GM12878 (cell line): ENCODE data around the gene SLC2A2.

Source experiments
- CEBPB ChIP-seq, 2 experiments: fragments of 150-350 bp in 1 of 2; IDR thresholded peaks; 2 replicates each; pipeline ENCODE4 v1.6.1; 2012 to 2014; ENCODE audit warnings: low read depth in 2 of 2, low read length in 2 of 2, borderline replicate concordance in 1 of 2, inconsistent platforms in 1 of 2
- CTCF ChIP-seq, 3 experiments: IDR thresholded peaks in 2 of 3; conservative IDR thresholded peaks in 1 of 3; 2 replicates each; pipeline ENCODE4 v1.5.1; 2011; ENCODE audit warnings: low read depth in 3 of 3, low read length in 3 of 3, mild to moderate bottlenecking in 3 of 3, control low read depth in 2 of 3, moderate library complexity in 2 of 3, inconsistent platforms in 1 of 3, mixed read lengths in 1 of 3; ENCODE audit not compliant: control insufficient read depth in 2 of 3, insufficient read depth in 1 of 3; ENCODE audit errors: extremely low read depth in 1 of 3
- DPF2 ChIP-seq: fragments of 450-650 bp; IDR thresholded peaks from 2 replicates; pipeline ENCODE4 v1.6.1; 2017; ENCODE audit warnings: mild to moderate bottlenecking
- KDM1A ChIP-seq: fragments of 200-600 bp; sonication (generic); IDR thresholded peaks from 2 replicates; pipeline ENCODE4 v1.6.1; 2016; ENCODE audit warnings: borderline replicate concordance
- MAX ChIP-seq: IDR thresholded peaks from 2 replicates; pipeline ENCODE4 v1.6.1; 2012; ENCODE audit warnings: low read depth, low read length, improper control_type of control experiment
- MXI1 ChIP-seq: fragments of 150-350 bp; IDR thresholded peaks from 2 replicates; pipeline ENCODE4 v1.6.1; 2011; ENCODE audit warnings: low read depth, mild to moderate bottlenecking, inconsistent platforms, low read length, improper control_type of control experiment
- POLR2A ChIP-seq: IDR thresholded peaks from 2 replicates; pipeline ENCODE4 v1.6.1; 2011; ENCODE audit warnings: low read depth, mild to moderate bottlenecking, low read length
- POLR2AphosphoS5 ChIP-seq: IDR thresholded peaks from 2 replicates; pipeline ENCODE4 v1.6.1; 2011; ENCODE audit warnings: mild to moderate bottlenecking, low read length, inconsistent platforms
- RCOR1 ChIP-seq: conservative IDR thresholded peaks from 2 replicates; pipeline ENCODE4 v1.6.1; 2012; ENCODE audit warnings: low read depth, low read length, improper control_type of control experiment
- RFX5 ChIP-seq: IDR thresholded peaks from 2 replicates; pipeline ENCODE4 v1.6.1; 2011; ENCODE audit warnings: low read depth, low read length, improper control_type of control experiment
- TAF1 ChIP-seq: IDR thresholded peaks from 2 replicates; pipeline ENCODE4 v1.6.1; 2011; ENCODE audit warnings: mild to moderate bottlenecking, low read depth, low read length, borderline replicate concordance

GRCh38 chr3:171038342-171038741 lies 11.8 kb upstream of the SLC2A2 start:
- TF ChIP-seq DPF2 (no peak), TAF1 (no peak), CEBPB (IDR thresholded peaks at IDR 0.05; ENCODE audit: borderline replicate concordance in 1 of 2, low read depth in 2 of 2, low read length in 2 of 2) (no peak), CTCF (IDR thresholded peaks at IDR 0.05 in 2 of 3, conservative IDR thresholded peaks at IDR 0.05 in 1 of 3; ENCODE audit: control insufficient read depth in 2 of 3, extremely low read depth in 1 of 3, insufficient read depth in 1 of 3, low read depth in 3 of 3, low read length in 3 of 3) (no peak), POLR2AphosphoS5 (no peak), POLR2A (no peak), RFX5 (no peak), KDM1A (no peak), MAX (no peak), MXI1 (no peak), RCOR1 (no peak)
